HG03095 (cell line): ENCODE results near the gene ARHGAP32.
"Not testable (repeated sequence)": the region's sequence is repeated elsewhere in the genome, so short reads cannot be mapped to it uniquely, and the experiment has no call there.

Experiments
- ATAC-seq: cut with Tn5 transposase; IDR thresholded peaks from one replicate; pipeline ENCODE4 v1.9.1; 2021; ENCODE audit warnings: moderate library complexity; ENCODE audit not compliant: unreplicated experiment

ARHGAP32 gene

DNA sequence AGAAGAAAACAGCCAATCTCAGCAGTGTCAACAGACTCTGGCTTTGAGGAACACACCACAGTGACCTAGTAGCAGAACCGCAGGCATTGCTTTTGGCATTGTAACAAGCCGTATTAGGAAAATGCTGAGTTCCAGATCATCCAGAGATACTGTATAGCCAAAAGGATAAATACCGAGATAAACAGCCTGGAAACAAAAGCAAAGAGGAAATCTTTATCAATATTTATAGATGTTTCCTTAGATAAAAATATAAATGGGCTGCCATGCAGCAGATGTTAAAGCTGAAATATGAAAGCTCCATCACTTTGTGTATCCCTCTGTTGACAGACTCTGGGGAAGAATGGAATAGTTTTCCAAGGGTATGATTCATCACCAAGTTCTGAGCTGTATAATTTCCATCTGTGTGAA is 150.5 kb downstream of the ARHGAP32 start:
- ATAC-seq: no peak

DNA sequence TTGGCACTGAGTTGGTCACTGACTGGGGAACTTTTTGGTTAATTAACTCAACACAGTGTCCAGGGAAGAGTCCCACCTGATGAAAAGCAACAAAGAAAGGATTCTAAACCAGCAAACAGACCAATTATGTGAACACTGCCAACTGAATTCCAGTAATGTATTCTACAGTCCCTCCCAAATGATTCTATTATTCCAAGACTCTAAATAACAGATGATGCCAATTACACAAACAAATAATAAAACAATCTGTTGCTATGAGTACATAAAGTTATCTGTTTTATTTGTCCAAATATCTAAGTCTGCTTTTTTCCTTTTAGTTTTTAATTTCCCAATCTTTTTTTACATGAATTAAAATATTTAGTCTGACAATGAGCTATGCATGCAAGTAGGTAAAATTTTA is 151.2 kb downstream of the ARHGAP32 start:
- no peak for ATAC-seq

DNA sequence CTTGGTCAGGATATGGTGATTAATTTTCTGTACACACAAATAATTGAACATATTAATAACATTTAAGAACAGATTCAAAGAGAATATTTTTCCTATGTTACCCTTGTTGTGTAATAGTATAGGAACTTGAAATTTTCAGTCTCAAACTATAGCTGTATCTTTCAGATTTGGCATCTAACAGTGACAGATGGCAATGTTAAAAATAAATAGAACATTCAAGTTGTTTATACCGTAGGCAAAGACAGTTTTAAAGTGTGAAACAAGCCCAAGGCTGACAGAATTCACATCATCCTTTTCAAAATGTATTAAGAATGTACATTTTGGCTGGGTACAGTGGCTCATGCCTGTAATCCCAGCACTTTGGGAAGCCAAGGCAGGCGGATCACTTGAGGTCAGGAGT is 156.9 kb downstream of the ARHGAP32 start:
- no peak for ATAC-seq

DNA sequence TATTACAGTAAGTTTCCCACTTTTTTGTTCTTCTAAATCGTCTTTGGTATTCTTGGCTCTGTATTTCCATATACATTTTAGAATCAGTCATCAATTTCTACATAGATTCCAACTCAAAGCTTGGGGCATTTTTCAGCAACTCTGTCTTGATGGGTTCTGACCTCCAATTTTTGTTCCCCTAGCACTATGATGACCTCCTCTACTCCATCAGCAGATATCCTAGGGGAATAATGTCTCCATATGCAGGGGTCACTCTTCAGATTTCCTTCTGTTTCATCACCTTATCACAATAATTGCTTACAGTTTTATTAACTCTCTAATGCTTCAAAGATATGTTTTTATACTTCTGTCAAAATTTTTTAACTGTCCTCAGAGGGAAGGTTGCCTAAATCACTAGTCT is 158.1 kb downstream of the ARHGAP32 start:
- no peak for ATAC-seq

DNA sequence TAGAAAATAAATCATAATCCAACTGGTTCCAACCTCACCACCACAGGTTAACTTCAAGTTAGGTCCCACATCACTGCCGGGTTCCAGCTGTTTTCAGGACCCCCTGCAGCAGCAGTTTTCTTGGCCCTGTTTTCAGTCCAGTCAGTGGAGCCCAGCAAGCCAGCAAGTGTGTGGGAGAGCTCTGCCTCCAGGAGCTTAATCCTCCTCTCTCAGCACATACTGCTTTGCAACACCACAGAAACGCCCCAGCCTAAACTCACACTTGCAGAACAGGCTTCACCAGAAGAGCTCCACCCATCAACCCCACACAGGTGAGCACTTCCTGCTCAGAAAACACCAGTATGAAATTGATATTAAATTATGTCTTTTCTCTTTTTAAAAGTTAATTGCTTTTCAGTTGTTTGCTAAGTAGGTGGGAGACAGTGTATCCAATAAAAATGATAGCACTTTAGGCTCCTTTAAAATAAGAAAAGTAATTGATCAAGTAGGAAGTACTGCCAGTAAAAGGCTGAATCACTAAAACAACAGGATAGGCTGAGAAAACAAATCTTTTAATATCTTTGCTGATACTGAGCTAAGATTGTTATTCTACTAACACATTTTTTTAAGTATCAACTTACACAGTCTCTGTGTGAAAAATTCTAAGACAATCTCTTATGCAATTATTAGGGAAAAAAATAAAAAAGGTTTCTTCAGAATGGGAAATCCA is 168.0 kb downstream of the ARHGAP32 start:
- ATAC-seq: no peak

DNA sequence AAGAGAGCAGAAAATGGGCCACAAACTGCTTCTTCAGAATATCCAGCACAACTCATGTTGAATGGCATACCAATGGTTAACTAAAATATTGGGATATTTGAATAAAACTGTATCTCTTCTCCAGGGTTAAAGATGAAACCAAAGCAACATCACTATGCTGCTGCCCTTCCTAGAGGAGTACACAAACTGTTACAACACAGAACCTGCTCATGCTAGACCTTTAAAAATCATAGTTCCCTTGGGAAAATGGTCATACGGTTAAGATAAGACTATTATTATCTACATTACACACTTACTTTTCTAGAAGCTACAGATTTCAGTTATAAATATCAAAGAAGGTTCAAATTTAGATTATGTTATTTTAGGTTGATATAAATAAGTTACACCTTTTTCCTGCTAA is 170.8 kb downstream of the ARHGAP32 start:
- ATAC-seq: no peak

DNA sequence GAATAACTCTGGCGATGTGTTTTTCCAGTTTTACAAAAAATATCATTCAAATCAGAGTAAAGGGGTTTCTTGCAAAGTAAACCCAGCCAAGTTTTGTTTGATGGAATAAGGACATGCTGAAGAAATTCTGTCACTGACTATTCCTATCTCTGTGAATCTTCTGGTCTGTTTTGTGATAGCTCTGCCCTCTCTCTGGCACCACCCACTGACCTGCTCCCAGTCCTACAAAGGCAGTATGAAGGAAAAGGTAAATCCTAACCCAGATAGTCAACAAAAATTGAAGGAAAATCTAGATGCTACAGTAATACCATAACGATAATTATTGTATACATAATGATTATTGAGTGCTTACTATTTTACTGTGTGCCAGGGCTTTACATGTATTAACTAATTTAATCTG is 173.1 kb downstream of the ARHGAP32 start:
- ATAC-seq: no peak

DNA sequence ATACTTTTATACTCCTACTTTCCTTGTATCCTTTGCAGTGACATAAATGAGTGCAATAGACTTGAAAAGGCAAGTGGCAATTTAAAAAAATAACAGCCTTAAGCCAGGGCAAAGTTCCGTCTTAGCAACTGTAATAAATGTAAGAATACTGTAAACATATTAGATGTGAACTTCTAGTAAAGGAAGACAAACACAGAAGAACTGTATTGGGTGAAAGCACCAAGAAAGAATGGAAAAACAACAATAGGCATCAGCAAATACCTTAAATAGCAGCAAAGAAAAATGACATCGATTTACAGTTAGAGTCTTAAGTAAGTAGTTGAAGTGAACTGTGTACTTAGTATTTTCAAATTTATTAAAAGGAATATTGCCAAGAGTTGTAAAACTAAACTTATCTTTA is 174.0 kb downstream of the ARHGAP32 start:
- ATAC-seq: no peak

DNA sequence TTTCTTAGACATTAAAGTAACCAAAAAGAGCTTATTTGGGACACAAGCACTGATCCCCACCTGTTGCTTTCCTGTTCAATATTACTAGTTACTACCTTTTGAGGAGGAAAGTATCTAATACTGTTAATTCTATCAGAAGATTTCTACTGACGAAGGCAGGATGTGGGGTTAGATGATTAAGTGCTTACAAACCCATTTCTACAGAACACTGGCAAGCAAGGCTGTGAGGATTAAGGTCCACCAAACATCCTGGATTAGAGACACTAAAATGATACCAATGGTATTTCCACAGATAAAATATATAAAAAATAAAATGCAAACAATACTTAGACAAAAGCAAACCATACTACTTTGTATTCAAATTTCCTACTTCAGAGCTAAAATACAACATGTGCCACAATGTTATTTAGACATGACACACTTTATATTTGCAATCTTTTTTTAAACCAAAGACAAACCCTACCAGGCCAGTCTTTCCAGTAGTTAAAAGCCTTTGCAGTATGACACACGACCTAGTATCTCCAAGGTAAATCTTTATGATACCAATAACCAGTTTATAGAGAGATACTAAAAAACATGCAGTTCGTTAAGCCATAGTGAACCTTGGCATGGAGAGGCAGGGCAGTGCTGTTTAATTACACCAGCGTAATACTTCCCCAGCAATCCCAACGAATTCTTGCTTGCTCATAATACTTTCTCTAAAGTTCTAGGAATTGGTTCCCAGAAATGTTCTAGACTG is 178.2 kb downstream of the ARHGAP32 start:
- ATAC-seq: no peak

DNA sequence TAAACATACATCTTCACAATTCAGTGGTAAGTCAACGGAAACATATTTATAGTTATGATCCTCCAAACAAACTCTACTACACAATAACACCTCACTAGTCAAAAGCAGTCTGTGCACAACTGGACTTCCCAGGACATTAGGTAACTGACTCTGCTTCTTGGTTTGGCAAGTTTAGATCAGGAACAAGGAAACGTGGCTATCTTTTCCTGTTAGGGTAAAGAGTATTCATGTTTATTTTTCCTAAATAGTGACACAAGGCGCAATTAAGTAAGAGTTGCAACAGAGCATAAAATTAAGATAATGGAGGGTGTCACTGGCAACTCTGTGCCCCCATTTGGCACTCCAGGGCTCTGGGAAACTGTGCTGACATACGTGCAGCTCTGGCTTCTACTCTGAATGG is 179.2 kb downstream of the ARHGAP32 start:
- ATAC-seq: no peak

DNA sequence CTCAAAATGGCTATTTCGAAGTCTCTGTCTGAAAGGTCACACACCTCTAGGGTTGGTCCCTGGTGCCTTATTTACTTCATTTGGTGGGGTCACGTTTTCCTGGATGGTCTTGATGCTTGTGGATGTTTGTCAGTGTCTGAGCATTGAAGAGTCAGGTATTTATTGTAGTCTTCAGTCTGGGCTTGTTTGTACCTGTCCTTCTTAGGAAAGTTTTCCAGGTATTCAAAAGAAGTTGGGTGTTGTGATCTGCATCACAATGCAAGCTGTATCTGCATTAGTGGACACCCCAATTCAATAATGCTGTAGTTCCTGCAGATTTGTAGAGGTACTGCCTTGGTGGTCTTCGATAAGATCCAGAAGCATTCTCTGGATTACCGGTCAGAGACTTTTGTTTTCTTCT is 186.0 kb downstream of the ARHGAP32 start:
- ATAC-seq: no peak

DNA sequence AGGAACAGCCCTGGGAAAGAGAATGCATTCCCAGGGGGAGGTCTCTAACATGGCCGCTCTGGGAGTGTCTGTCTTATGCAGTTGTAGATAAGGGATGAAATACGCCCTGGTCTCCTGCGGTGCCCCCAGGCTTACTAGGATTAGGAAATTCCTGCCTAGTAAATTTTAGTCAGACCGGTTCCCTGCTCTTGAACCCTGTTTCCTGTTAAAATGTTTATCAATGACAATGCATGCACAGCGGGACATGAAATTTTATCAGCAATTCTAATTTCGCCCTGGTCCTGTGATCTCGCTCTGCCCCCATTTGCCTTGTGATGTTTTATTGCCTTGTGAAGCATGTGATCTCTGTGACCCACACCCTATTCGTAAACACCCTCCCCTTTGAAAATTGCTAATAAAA is 193.0 kb downstream of the ARHGAP32 start:
- not testable (repeated sequence) for ATAC-seq

DNA sequence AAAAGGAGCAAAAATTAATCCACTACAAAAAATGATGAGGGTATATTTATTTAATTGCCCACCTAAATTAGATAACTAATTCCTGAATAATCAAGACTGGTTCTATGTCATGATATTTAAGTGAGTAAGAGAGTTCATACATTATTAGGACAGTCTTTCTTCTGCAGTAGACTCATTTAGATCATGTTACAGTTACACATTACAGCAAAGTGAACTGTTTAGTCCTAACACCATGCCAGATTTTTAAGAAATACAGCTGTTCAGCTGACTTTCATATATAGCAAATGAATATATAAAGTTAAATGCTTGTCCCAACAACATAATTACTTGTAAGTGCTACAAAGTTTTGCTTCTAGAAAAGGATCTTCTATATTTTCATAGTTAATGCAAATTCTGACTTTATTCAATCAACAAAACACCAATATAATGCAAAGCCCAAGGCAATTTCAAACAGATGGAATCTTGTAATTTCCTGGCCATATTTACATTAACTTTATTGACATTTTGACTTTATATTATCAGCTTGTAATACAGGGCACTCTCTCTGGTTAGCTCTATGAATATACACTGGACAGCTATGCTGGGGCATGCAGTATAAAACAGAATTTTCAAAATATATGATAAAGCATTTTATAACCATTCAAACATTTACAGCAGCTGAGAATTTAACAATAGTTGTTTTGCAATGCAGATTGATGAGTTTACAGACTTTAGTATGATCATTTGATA is 203.7 kb downstream of the ARHGAP32 start:
- no peak for ATAC-seq

DNA sequence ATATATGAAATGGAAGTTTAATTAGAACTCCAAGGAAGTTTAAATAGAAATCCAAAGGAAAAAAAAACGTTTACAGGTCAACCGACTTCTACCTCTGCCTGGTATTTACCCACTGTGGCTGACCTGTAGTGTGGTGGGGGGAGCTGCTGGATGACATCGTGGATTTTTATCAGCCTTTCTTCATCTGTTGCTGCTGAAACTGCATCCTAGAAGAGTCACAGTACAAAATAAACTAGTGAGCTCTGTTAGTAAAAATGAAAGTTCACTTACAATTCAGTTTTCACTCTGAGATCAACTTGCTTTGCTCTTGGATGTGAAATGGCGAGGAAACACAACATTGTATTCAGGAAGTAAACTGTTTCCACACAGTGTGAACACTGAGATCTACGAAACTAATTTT is 206.2 kb downstream of the ARHGAP32 start:
- ATAC-seq: no peak

DNA sequence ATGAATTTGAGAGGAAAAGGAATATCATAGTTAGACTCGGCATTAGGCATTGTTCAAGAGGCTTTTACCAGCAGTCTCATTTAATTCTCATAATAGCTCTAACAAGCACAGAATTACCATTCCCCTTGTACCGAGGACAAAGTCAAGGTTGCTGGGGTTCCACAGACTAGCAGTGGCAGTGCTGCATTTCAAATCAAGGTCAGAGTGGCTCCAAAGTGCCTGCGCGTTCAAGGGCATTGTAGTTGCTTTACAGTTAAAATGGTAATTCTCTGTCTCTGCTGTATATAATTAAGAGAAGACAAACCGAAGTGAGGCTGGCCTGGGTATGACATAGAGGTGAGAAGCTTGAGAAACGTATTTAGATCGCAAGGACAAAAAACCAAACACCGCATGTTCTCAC is 209.1 kb downstream of the ARHGAP32 start:
- no peak for ATAC-seq

DNA sequence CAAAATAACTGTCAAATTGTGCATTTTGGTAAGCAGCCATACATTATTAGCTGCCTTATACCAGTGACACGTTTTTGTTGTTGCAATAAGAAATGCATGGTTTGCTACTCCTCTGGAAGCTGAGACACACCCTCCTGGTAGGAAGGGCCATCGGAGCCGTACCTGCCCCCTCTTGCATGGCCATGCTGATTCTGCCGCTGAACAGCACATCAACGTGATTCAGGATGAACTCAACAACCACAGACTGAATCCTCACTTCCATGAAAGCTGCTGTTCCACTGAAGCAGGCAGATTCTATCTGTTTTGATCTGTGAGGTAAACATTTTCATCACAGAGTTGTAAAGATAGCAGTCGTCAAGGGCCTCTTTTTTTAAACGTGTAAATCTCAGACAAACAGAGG is 210.9 kb downstream of the ARHGAP32 start:
- ATAC-seq: no peak

DNA sequence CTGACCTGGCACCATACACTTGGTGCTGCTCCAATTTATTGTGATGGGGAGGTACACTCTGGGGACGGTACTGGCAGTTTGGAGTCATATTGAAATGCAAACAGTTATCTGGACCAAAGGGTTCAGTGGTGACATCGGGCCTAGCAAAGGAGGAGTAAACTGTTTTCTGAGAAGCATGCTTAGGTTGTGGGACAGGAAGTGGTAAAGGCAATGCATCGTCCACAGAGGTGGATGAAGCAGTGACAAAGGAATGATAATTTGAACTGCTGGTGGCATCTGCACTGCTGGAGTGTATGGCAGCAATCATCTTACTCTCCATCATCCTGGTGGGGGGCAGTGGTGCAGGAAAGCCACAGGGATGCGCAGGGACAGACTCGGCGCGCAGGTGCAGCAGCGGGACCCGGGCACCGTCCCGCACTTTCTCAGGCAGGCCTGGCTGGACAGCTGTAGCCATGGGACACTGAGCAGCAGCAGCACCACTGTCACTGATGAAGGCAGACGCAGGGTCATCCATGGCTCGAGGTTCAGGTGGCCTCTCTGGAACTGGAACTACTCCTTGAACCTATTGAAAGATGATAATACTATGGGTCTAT is 221.4 kb downstream of the ARHGAP32 start:
- no peak for ATAC-seq

DNA sequence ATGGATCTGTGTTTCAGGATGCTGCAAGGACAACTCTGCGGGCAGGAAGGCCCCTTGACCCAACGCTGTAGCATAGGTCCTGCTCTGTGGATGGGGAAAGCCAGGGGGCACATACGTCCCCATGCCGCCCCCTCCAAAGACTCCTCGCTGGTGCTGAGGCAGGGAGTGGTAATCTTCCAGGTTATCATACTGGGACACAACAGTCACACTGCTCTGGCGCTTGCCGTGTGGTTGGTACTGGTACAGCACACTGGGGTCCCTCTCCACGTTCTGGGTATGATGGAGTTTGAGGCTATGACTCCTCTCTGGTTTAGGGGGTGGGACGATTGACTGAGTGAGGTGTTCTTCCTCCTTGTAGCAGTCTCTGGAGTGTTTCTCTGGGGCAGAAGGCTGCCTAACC is 223.2 kb downstream of the ARHGAP32 start:
- ATAC-seq: no peak

DNA sequence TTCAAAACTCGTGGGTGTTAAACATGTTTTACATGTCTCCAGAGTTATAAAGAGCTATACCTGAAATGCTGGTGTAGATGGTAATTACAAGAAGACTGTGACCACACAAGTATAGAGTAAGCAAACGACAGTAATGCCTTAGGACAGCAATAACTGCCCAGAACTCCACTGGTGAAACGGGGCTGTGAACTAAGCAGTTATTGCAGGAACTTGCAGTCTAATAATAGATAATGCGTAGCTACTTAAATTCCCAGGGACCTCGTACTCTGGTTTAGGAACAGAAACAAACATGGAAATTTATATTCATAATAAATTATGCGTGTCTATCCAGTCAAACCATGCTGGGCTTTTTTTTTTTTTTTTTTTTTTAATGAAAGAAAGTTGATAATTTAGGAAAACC is 224.5 kb downstream of the ARHGAP32 start:
- no peak for ATAC-seq

DNA sequence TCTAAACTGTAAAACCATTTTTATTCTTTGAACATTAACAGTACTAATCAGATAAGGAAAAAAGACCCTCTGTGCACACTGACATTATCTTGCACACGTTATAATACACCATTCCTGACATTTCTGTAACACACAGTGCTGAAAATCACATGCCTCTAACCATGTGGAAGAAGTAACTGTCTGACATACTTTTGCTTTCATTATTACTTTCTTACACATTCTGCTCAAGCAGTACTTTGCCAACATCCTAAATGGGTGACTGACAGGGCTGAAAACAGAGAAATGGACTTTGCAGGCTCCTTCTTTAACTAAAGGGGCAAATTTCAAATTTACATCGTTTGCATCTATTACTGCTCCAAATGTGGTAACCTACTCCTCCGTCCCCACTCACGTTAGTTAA is 226.6 kb downstream of the ARHGAP32 start:
- ATAC-seq: peak; percentile 98

DNA sequence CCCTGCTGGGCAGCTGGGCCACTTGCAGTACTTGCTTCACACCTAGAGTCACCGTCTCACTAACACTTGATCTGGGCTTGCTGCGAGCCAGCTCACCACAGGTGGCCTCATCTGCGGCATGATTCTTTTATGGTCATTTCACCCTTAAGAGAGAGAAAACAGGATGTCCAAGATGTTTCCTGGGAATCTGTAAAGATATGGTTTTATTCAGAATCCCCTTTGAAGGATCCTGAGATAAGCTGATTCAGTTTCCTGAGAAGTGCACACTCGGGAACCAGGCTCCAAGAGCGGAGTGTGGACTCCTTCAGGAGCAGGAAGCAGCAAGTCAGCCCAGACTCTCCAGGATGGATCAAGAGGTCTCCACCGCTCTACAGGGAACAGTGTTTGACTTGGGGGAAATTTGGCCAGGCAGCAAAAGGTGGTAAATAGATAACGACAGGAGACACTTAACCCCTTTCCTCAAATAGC is 227.6 kb downstream of the ARHGAP32 start:
- no peak for ATAC-seq
